Measurements from ENCODE around the gene TTC36. TPM values are rescaled to one million over a fixed set of nuclear protein-coding genes. Genes with fewer than 3 reads are reported as not detected.

Gene TTC36
- total and polyA plus RNA-seq, 9 of the 15 experiments (the other 6 are each of a cell fraction or from before 2014, with no cell fraction given), result 0.22 to 0.23 TPM; not detected in 7

DNA sequence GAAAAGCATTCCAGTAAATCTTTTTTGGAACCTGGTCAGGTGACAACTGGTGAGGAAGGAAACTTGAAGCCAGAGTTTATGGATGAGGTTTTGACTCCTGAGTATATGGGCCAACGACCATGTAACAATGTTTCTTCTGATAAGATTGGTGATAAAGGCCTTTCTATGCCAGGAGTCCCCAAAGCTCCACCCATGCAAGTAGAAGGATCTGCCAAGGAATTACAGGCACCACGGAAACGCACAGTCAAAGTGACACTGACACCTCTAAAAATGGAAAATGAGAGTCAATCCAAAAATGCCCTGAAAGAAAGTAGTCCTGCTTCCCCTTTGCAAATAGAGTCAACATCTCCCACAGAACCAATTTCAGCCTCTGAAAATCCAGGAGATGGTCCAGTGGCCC, 24.1 kb upstream of the TTC36 start (continued):
- TF ChIP-seq POLR2H (tag; IDR thresholded peaks at IDR 0.05; ENCODE audit: low read depth) (no peak), JUN (IDR thresholded peaks at IDR 0.05; ENCODE audit: borderline replicate concordance, low read depth, low read length) (no peak), JUN (CRISPR knock-in tag; IDR thresholded peaks at IDR 0.05; ENCODE audit: borderline replicate concordance) (no peak), ZNF184 (CRISPR knock-in tag; IDR thresholded peaks at IDR 0.05) (no peak), HEY1 (CRISPR knock-in tag; IDR thresholded peaks at IDR 0.05; ENCODE audit: borderline replicate concordance) (no peak)
- TF ChIP-seq, protein P1, sequence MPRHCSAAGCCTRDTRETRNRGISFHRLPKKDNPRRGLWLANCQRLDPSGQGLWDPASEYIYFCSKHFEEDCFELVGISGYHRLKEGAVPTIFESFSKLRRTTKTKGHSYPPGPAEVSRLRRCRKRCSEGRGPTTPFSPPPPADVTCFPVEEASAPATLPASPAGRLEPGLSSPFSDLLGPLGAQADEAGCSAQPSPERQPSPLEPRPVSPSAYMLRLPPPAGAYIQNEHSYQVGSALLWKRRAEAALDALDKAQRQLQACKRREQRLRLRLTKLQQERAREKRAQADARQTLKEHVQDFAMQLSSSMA (CRISPR knock-in tag; IDR thresholded peaks at IDR 0.05), result no peak
- TF ChIP-seq, protein P2, sequence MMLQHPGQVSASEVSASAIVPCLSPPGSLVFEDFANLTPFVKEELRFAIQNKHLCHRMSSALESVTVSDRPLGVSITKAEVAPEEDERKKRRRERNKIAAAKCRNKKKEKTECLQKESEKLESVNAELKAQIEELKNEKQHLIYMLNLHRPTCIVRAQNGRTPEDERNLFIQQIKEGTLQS (IDR thresholded peaks at IDR 0.05), result no peak
- TF ChIP-seq, protein P2 (CRISPR knock-in tag; conservative IDR thresholded peaks at IDR 0.05), result no peak

GRCh38 chr11:118511601-118512000, 15.7 kb upstream of the TTC36 start:
- in situ Hi-C loops (cut with MboI) (no loop called here), intact Hi-C loops (cut with micrococcal nuclease) (loop anchor here (10.0 kb wide), 1 partner anchor 53 kb away; the partner anchor contains the start of gene IFT46)
- Histone ChIP-seq H3K4me2 (ENCODE audit: insufficient read depth, low read length) (no peak overlapping the region), H3K9ac (ENCODE audit: insufficient read depth in 1 of 2, low read depth in 2 of 2, low read length in 2 of 2) (no peak overlapping the region), H3K9me3 (replicated peaks; ENCODE audit: control insufficient read depth, insufficient read depth, low read depth, low read length) (no peaks in the 10 kb centered on the region), H4K20me1 (replicated peaks; ENCODE audit: control insufficient read depth, insufficient read depth, low read length) (no peaks in the 10 kb centered on the region), H3K36me3 (ENCODE audit: control insufficient read depth, insufficient read depth, low read length) (peaks cover 93% of the 10 kb centered on the region), H3K4me1 (replicated peaks in 1 of 2; ENCODE audit: control insufficient read depth in 2 of 2, insufficient read depth in 2 of 2, low read length in 2 of 2) (no peaks in the 10 kb centered on the region), H3K79me2 (ENCODE audit: control insufficient read depth, insufficient read depth, low read length) (no peaks in the 10 kb centered on the region), H3K27me3 (ENCODE audit: control insufficient read depth in 2 of 2, insufficient read depth in 2 of 2, low read length in 2 of 2) (no peaks in the 10 kb centered on the region), H3K4me3 (no peak overlapping the region), H3K27ac (ENCODE audit: extremely low read depth, low read depth, low read length) (no peak overlapping the region), H3K9me1 (ENCODE audit: control insufficient read depth, insufficient read depth, low read length) (no peaks in the 10 kb centered on the region), H2AFZ (ENCODE audit: low read depth, low read length) (no peak overlapping the region)
- ATAC-seq, result no peak
- no TSS peak for BruUV-seq (replicated peaks)
- WGBS (ENCODE audit: insufficient coverage, low coverage, missing lambda C conversion rate), result 86% methylated on average over 5 of the region's 5 CpGs
- no peak for DNase-seq (ENCODE audit: extremely low read depth in 1 of 4, low spot score in 3 of 4)
- ChIA-PET CTCF (ENCODE audit: low intra/inter-chr PET ratio) (no interaction called here), POLR2A (interaction anchor here (0.6 kb wide), 2 partner anchors 81 to 110 kb away, joined by 3 read pairs; no protein-coding TSS in a partner anchor)
- FAIRE-seq, result no peak
- TF ChIP-seq MCM2 (IDR thresholded peaks at IDR 0.05; ENCODE audit: low read depth) (no peak), TEAD2 (tag; IDR thresholded peaks at IDR 0.05) (no peak), HDAC1 (IDR thresholded peaks at IDR 0.05) (no peak), RCOR1 (IDR thresholded peaks at IDR 0.05; ENCODE audit: borderline replicate concordance in 1 of 2, low read depth in 2 of 2, low read length in 2 of 2) (no peak), RBBP5 (IDR thresholded peaks at IDR 0.05; ENCODE audit: borderline replicate concordance, insufficient read depth, low read length, poor library complexity, severe bottlenecking) (no peak), NEUROD1 (IDR thresholded peaks at IDR 0.05; ENCODE audit: borderline replicate concordance, low read depth, low read length, partially characterized antibody) (no peak), HOXB6 (CRISPR knock-in tag; IDR thresholded peaks at IDR 0.05; ENCODE audit: borderline replicate concordance) (no peak), PHB2 (IDR thresholded peaks at IDR 0.05; ENCODE audit: low read depth) (no peak), ERF (CRISPR knock-in tag; IDR thresholded peaks at IDR 0.05) (no peak)
- TF ChIP-seq, protein P3, sequence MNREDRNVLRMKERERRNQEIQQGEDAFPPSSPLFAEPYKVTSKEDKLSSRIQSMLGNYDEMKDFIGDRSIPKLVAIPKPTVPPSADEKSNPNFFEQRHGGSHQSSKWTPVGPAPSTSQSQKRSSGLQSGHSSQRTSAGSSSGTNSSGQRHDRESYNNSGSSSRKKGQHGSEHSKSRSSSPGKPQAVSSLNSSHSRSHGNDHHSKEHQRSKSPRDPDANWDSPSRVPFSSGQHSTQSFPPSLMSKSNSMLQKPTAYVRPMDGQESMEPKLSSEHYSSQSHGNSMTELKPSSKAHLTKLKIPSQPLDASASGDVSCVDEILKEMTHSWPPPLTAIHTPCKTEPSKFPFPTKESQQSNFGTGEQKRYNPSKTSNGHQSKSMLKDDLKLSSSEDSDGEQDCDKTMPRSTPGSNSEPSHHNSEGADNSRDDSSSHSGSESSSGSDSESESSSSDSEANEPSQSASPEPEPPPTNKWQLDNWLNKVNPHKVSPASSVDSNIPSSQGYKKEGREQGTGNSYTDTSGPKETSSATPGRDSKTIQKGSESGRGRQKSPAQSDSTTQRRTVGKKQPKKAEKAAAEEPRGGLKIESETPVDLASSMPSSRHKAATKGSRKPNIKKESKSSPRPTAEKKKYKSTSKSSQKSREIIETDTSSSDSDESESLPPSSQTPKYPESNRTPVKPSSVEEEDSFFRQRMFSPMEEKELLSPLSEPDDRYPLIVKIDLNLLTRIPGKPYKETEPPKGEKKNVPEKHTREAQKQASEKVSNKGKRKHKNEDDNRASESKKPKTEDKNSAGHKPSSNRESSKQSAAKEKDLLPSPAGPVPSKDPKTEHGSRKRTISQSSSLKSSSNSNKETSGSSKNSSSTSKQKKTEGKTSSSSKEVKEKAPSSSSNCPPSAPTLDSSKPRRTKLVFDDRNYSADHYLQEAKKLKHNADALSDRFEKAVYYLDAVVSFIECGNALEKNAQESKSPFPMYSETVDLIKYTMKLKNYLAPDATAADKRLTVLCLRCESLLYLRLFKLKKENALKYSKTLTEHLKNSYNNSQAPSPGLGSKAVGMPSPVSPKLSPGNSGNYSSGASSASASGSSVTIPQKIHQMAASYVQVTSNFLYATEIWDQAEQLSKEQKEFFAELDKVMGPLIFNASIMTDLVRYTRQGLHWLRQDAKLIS (CRISPR knock-in tag; IDR thresholded peaks at IDR 0.05), result no peak
